Skeletal muscle tissue (tissue), 4 donors: ENCODE measurements around the gene HESX1. TPM values are rescaled to one million over a fixed set of nuclear protein-coding genes. Genes with fewer than 3 reads are reported as not detected.

Source experiments
- H3K27ac ChIP-seq: one replicate; pipeline ENCODE4 v1.7.0; 2013; ENCODE audit warnings: mild to moderate bottlenecking, low read depth, low read length, inconsistent platforms
- H3K27me3 ChIP-seq, 3 donors: one replicate each; pipeline ENCODE4 v1.7.0; 2013; ENCODE audit warnings: low read length in 3 of 3; ENCODE audit not compliant: control insufficient read depth in 3 of 3, insufficient read depth in 3 of 3
- H3K36me3 ChIP-seq, 3 donors: one replicate each; pipeline ENCODE4 v1.7.0; 2013; ENCODE audit warnings: low read length in 3 of 3; ENCODE audit not compliant: control insufficient read depth in 3 of 3, insufficient read depth in 3 of 3
- H3K4me1 ChIP-seq, 3 donors: one replicate each; pipeline ENCODE4 v1.7.0; 2013; ENCODE audit warnings: low read length in 3 of 3, mild to moderate bottlenecking in 3 of 3; ENCODE audit not compliant: control insufficient read depth in 3 of 3, insufficient read depth in 3 of 3
- H3K4me3 ChIP-seq, 3 donors: one replicate each; pipeline ENCODE4 v1.7.0; 2013; ENCODE audit warnings: low read length in 3 of 3
- H3K9ac ChIP-seq, 3 donors: one replicate each; pipeline ENCODE4 v1.7.0; 2013; ENCODE audit warnings: low read length in 3 of 3, mild to moderate bottlenecking in 3 of 3, moderate library complexity in 2 of 3, low read depth in 1 of 3
- H3K9me3 ChIP-seq, 3 donors: one replicate each; pipeline ENCODE4 v1.7.0; 2013; ENCODE audit warnings: low read length in 3 of 3; ENCODE audit not compliant: control insufficient read depth in 3 of 3
- total RNA-seq: library from RNA; depleted of rRNA; stranded (reverse); fragments of >200 nt; gene quantifications from one replicate; pipeline ENCODE4 v1.2.3, GENCODE V29; 2014
- donor health status: Osteomylitis.

The HESX1 gene
- total RNA-seq, 1 donor from 2014 or later = not detected

- Histone ChIP-seq H3K4me3 (no peak overlapping the region), H3K36me3 (no peaks in the 10 kb centered on the region), H3K27ac (no peak overlapping the region), H3K9ac (no peak overlapping the region), H3K4me1 (peaks cover 4 to 19% (median 10%) of the 10 kb centered on the region in 3 donors), H3K9me3 (no peaks in the 10 kb centered on the region), H3K27me3 (peaks cover 0 to 16% (median 13%) of the 10 kb centered on the region in 3 donors)
These were observed 30.7 kb downstream of the HESX1 start for GRCh38 chr3:57169108-57169507.

- H3K9me3 ChIP-seq = no peaks in the 10 kb centered on the region
These were observed 31.6 kb downstream of the HESX1 start for GRCh38 chr3:57168151-57168550.

GRCh38 chr3:57166660-57167059 is 33.1 kb downstream of the HESX1 start:
- Histone ChIP-seq H3K9ac (no peak overlapping the region), H3K36me3 (no peaks in the 10 kb centered on the region), H3K27me3 (peaks cover 4 to 29% (median 24%) of the 10 kb centered on the region in 3 donors), H3K9me3 (no peaks in the 10 kb centered on the region), H3K27ac (no peak overlapping the region), H3K4me3 (no peak overlapping the region), H3K4me1 (peaks cover 11 to 24% (median 18%) of the 10 kb centered on the region in 3 donors)

More at GRCh38 chr3:57168151-57168550, 31.6 kb downstream of the HESX1 start:
- Histone ChIP-seq H3K4me1 (peaks cover 8 to 24% (median 13%) of the 10 kb centered on the region in 3 donors), H3K27me3 (peaks cover 0 to 23% (median 18%) of the 10 kb centered on the region in 3 donors), H3K9ac (no peak overlapping the region), H3K4me3 (no peak overlapping the region), H3K27ac (no peak overlapping the region), H3K36me3 (no peaks in the 10 kb centered on the region)

- H3K4me3 ChIP-seq = no peak overlapping the region
- peaks cover 4 to 31% (median 24%) of the 10 kb centered on the region in 3 donors for H3K27me3 ChIP-seq
- H3K4me1 ChIP-seq = peaks cover 14 to 24% (median 18%) of the 10 kb centered on the region in 3 donors
- no peak overlapping the region for H3K27ac ChIP-seq
- H3K9ac ChIP-seq = no peak overlapping the region
- no peaks in the 10 kb centered on the region for H3K9me3 ChIP-seq
- no peaks in the 10 kb centered on the region for H3K36me3 ChIP-seq
These were observed 34.1 kb downstream of the HESX1 start for GRCh38 chr3:57165641-57166040.

- H3K9ac ChIP-seq = peak within 1 kb of the TSS; percentile 67 to 71 (median 70)
- H3K36me3 ChIP-seq = no peaks in the 10 kb centered on the region
- H3K27me3 ChIP-seq = peaks cover 4 to 34% (median 24%) of the 10 kb centered on the region in 3 donors
- peak within 1 kb of the TSS; percentile 60 to 79 (median 76) for H3K4me3 ChIP-seq
- H3K27ac ChIP-seq = no peak within 1 kb of the TSS
- H3K9me3 ChIP-seq = no peaks in the 10 kb centered on the region
- H3K4me1 ChIP-seq = peaks cover 17 to 20% (median 18%) of the 10 kb centered on the region in 3 donors
These were observed 34.9 kb downstream of the HESX1 start, which contains the start of gene IL17RD for GRCh38 chr3:57164657-57165573. TSS of gene IL17RD (minus strand) at chr3:57165353. CDS start at chr3:57165286, 67 bp downstream.

GRCh38 chr3:57164217-57164656 is 35.5 kb downstream of the HESX1 start:
- Histone ChIP-seq H3K9ac (peak overlapping the region; percentile 52 to 71 (median 67)), H3K9me3 (no peaks in the 10 kb centered on the region), H3K27ac (no peak overlapping the region), H3K27me3 (peaks cover 4 to 34% (median 24%) of the 10 kb centered on the region in 3 donors), H3K4me1 (peaks cover 17 to 20% (median 19%) of the 10 kb centered on the region in 3 donors), H3K4me3 (peak overlapping the region; percentile 60 to 79 (median 76)), H3K36me3 (no peaks in the 10 kb centered on the region)

- Histone ChIP-seq H3K27ac (no peak overlapping the region), H3K36me3 (no peaks in the 10 kb centered on the region), H3K27me3 (peaks cover 4 to 34% (median 24%) of the 10 kb centered on the region in 3 donors), H3K9ac (peak overlapping the region in 1 of 3 donors; percentile 67), H3K9me3 (no peaks in the 10 kb centered on the region), H3K4me1 (peaks cover 17 to 21% (median 20%) of the 10 kb centered on the region in 3 donors), H3K4me3 (peak overlapping the region; percentile 60 to 79 (median 76))
These were observed 36.0 kb downstream of the HESX1 start for GRCh38 chr3:57163751-57164150.

GRCh38 chr3:57161915-57162314 is 37.9 kb downstream of the HESX1 start:
- Histone ChIP-seq H3K27me3 (peaks cover 4 to 28% (median 24%) of the 10 kb centered on the region in 3 donors), H3K9me3 (no peaks in the 10 kb centered on the region), H3K36me3 (no peaks in the 10 kb centered on the region), H3K9ac (no peak overlapping the region), H3K4me1 (peaks cover 17 to 21% (median 20%) of the 10 kb centered on the region in 3 donors), H3K27ac (no peak overlapping the region), H3K4me3 (no peak overlapping the region)

- peaks cover 17 to 21% (median 20%) of the 10 kb centered on the region in 3 donors for H3K4me1 ChIP-seq
- H3K4me3 ChIP-seq = no peak overlapping the region
- H3K9ac ChIP-seq = no peak overlapping the region
- H3K9me3 ChIP-seq = no peaks in the 10 kb centered on the region
- H3K27me3 ChIP-seq = peaks cover 6 to 25% (median 19%) of the 10 kb centered on the region in 3 donors
- no peak overlapping the region for H3K27ac ChIP-seq
- H3K36me3 ChIP-seq = no peaks in the 10 kb centered on the region
These were observed 38.8 kb downstream of the HESX1 start for GRCh38 chr3:57160765-57161538.
